Skeletal muscle tissue (tissue), 4 donors: ENCODE data around the gene TBX21. TPM values are rescaled to one million over a fixed set of nuclear protein-coding genes. Genes with fewer than 3 reads are reported as not detected.

ENCODE experiments used
- H3K27ac ChIP-seq: one replicate; pipeline ENCODE4 v1.7.0; 2013; ENCODE audit warnings: mild to moderate bottlenecking, low read depth, low read length, inconsistent platforms
- H3K27me3 ChIP-seq, 3 donors: one replicate each; pipeline ENCODE4 v1.7.0; 2013; ENCODE audit warnings: low read length in 3 of 3; ENCODE audit not compliant: control insufficient read depth in 3 of 3, insufficient read depth in 3 of 3
- H3K36me3 ChIP-seq, 3 donors: one replicate each; pipeline ENCODE4 v1.7.0; 2013; ENCODE audit warnings: low read length in 3 of 3; ENCODE audit not compliant: control insufficient read depth in 3 of 3, insufficient read depth in 3 of 3
- H3K4me1 ChIP-seq, 3 donors: one replicate each; pipeline ENCODE4 v1.7.0; 2013; ENCODE audit warnings: low read length in 3 of 3, mild to moderate bottlenecking in 3 of 3; ENCODE audit not compliant: control insufficient read depth in 3 of 3, insufficient read depth in 3 of 3
- H3K4me3 ChIP-seq, 3 donors: one replicate each; pipeline ENCODE4 v1.7.0; 2013; ENCODE audit warnings: low read length in 3 of 3
- H3K9ac ChIP-seq, 3 donors: one replicate each; pipeline ENCODE4 v1.7.0; 2013; ENCODE audit warnings: low read length in 3 of 3, mild to moderate bottlenecking in 3 of 3, moderate library complexity in 2 of 3, low read depth in 1 of 3
- H3K9me3 ChIP-seq, 3 donors: one replicate each; pipeline ENCODE4 v1.7.0; 2013; ENCODE audit warnings: low read length in 3 of 3; ENCODE audit not compliant: control insufficient read depth in 3 of 3
- total RNA-seq: library from RNA; depleted of rRNA; stranded (reverse); fragments of >200 nt; gene quantifications from one replicate; pipeline ENCODE4 v1.2.3, GENCODE V29; 2014
- donor health status: Osteomylitis.

Gene TBX21
- total RNA-seq, 1 donor from 2014 or later = not detected

- H3K27me3 ChIP-seq = no peaks in the 10 kb centered on the region
- peaks cover 4 to 18% (median 10%) of the 10 kb centered on the region in 3 donors for H3K36me3 ChIP-seq
- H3K27ac ChIP-seq = no peak overlapping the region
- no peak overlapping the region for H3K4me3 ChIP-seq
- H3K4me1 ChIP-seq = peaks cover 22 to 32% (median 24%) of the 10 kb centered on the region in 3 donors
- no peak overlapping the region for H3K9ac ChIP-seq
- H3K9me3 ChIP-seq = no peaks in the 10 kb centered on the region
Measured at GRCh38 chr17:47705536-47706530, 27.2 kb upstream of the TBX21 start.

GRCh38 chr17:47707056-47707804 lies 25.8 kb upstream of the TBX21 start:
- Histone ChIP-seq H3K27me3 (peaks cover 0 to 3% (median 0%) of the 10 kb centered on the region in 3 donors), H3K9ac (peak overlapping the region in 2 of 3 donors; percentile 1 to 45), H3K27ac (no peak overlapping the region), H3K4me3 (no peak overlapping the region), H3K9me3 (no peaks in the 10 kb centered on the region), H3K4me1 (peaks cover 22 to 32% (median 24%) of the 10 kb centered on the region in 3 donors), H3K36me3 (peaks cover 7 to 12% (median 10%) of the 10 kb centered on the region in 3 donors)

DNA sequence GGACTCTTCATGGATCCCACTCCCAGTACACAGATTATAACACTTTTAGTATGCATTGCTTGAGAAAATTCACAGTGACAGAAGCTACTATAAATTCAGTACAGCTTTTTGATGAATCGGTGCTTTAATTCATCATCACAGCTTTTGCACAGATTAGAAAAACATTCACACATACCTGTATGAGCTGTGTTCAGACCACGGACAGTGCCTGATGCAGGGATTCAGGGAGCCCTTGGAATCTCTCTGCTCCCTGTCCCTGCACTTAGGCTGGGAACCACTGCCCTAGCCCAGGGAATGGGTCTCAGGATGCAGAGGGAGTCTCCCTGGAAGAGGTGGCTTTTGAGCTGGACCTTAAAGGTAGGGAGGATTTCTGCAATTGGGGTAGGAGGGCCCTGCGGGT lies 25.2 kb upstream of the TBX21 start:
- Histone ChIP-seq H3K27me3 (peaks cover 0 to 7% (median 1%) of the 10 kb centered on the region in 3 donors), H3K36me3 (peaks cover 7 to 12% (median 10%) of the 10 kb centered on the region in 3 donors), H3K4me3 (no peak overlapping the region), H3K4me1 (peaks cover 22 to 32% (median 24%) of the 10 kb centered on the region in 3 donors), H3K9me3 (no peaks in the 10 kb centered on the region), H3K9ac (no peak overlapping the region), H3K27ac (no peak overlapping the region)

DNA sequence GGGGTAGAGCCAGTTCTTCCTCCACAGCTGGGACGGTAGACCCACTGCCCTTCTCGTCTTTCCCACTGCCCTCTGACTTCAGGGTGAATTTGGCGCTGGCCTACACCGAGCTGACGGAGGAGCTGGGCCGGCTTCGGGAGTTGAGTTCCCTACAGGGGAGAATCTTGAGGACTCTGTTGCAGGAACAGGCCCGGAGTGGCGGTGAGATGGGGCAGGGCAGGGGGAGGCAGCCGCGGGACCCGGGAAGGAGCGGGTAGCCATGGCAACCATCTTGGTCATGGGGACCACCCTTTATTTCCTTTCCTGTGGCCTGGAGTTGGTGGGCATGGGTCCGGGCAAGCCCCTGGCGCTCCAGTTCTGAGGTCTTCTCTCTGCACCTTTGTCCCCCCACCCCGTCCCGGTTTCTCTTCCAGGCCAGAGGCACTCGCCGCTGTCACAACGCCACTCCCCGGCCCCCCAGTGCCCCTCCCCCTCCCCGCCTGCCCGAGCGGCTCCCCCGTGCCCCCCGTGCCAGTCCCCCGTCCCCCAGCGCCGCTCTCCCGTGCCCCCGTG lies 24.6 kb upstream of the TBX21 start:
- Histone ChIP-seq H3K27me3 (peaks cover under 1 to 12% (median 6%) of the 10 kb centered on the region in 3 donors), H3K9me3 (no peaks in the 10 kb centered on the region), H3K9ac (peak overlapping the region in 1 of 3 donors; percentile 33), H3K4me3 (no peak overlapping the region), H3K36me3 (peaks cover 7 to 12% (median 10%) of the 10 kb centered on the region in 3 donors), H3K27ac (no peak overlapping the region), H3K4me1 (peaks cover 22 to 32% (median 24%) of the 10 kb centered on the region in 3 donors)

DNA sequence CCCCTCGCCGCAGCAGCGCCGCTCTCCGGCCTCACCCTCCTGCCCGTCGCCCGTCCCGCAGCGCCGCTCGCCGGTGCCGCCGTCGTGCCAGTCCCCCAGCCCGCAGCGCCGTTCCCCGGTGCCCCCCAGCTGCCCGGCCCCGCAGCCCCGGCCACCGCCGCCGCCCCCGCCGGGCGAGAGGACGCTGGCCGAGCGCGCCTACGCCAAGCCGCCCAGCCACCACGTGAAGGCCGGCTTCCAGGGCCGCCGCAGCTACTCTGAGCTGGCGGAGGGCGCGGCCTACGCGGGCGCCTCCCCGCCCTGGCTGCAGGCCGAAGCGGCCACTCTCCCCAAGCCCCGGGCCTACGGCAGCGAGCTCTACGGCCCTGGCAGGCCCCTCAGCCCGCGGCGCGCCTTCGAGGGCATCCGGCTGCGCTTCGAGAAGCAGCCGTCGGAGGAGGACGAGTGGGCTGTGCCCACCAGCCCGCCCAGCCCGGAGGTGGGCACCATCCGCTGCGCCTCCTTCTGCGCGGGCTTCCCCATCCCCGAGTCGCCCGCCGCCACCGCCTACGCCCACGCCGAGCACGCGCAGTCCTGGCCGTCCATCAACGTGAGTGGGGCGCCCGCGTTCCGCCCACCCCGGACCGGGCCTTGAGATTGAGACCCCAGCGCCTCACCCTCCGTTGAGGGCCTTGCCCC lies 24.0 kb upstream of the TBX21 start:
- Histone ChIP-seq H3K4me1 (peaks cover 22 to 32% (median 24%) of the 10 kb centered on the region in 3 donors), H3K9me3 (no peaks in the 10 kb centered on the region), H3K4me3 (no peak overlapping the region), H3K27ac (no peak overlapping the region), H3K27me3 (peaks cover 6 to 18% (median 11%) of the 10 kb centered on the region in 3 donors), H3K36me3 (peaks cover 7 to 12% (median 10%) of the 10 kb centered on the region in 3 donors), H3K9ac (peak overlapping the region in 1 of 3 donors; percentile 50)

DNA sequence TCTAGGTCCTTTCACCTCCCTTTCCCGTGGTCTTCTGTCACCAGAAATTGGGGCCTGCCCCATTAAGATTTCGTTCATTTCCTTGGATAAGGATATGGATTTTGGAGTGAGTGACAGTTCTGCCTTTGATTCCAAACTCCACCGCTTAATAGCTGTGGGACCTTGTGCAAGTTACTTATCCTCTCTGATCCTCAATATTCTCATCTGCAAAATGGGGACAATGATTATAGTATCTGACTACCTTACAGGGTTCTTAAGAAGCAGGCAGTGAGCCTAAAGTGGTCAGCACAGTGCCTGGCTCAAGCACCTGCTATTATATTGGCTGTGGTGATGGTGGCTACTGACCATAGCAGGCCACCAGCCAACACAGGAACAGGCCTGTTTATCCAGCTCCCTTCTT lies 23.4 kb upstream of the TBX21 start:
- Histone ChIP-seq H3K9me3 (no peaks in the 10 kb centered on the region), H3K27me3 (peaks cover 9 to 23% (median 11%) of the 10 kb centered on the region in 3 donors), H3K36me3 (peaks cover 7 to 12% (median 10%) of the 10 kb centered on the region in 3 donors), H3K4me1 (peaks cover 22 to 29% (median 24%) of the 10 kb centered on the region in 3 donors), H3K27ac (no peak overlapping the region), H3K4me3 (no peak overlapping the region), H3K9ac (no peak overlapping the region)

- Histone ChIP-seq H3K9me3 (no peaks in the 10 kb centered on the region), H3K36me3 (peaks cover 7 to 10% (median 8%) of the 10 kb centered on the region in 3 donors), H3K27me3 (peaks cover 10 to 33% (median 16%) of the 10 kb centered on the region in 3 donors), H3K4me1 (peaks cover 13 to 14% (median 13%) of the 10 kb centered on the region in 3 donors), H3K4me3 (no peak overlapping the region), H3K27ac (no peak overlapping the region), H3K9ac (no peak overlapping the region)
Measured at GRCh38 chr17:47711366-47712099, 21.5 kb upstream of the TBX21 start.

- Histone ChIP-seq H3K4me1 (peaks cover 4 to 5% (median 4%) of the 10 kb centered on the region in 3 donors), H3K36me3 (peaks cover 7 to 10% (median 7%) of the 10 kb centered on the region in 3 donors), H3K4me3 (no peak overlapping the region), H3K27ac (no peak overlapping the region), H3K27me3 (peaks cover 12 to 41% (median 21%) of the 10 kb centered on the region in 3 donors), H3K9me3 (no peaks in the 10 kb centered on the region), H3K9ac (no peak overlapping the region)
Measured at GRCh38 chr17:47712330-47713023, 20.6 kb upstream of the TBX21 start.
